Measurements from ENCODE around the gene WDR33. TPM values are rescaled to one million over a fixed set of nuclear protein-coding genes. Genes with fewer than 3 reads are reported as not detected.

Gene WDR33
- total and polyA plus RNA-seq, 5 donors from 2014 or later: 31.5 to 71.4 (median 36.3) TPM

- no peaks in the 10 kb centered on the region for H3K9me3 ChIP-seq (ENCODE audit: control insufficient read depth in 2 of 2, low read length in 2 of 2)
- H3K36me3 Mint-ChIP-seq: peaks cover 60% of the 10 kb centered on the region
- DNase-seq (no peak), ATAC-seq (ENCODE audit: low read depth in 2 of 2) (no peak)
- H3K27me3 ChIP-seq (ENCODE audit: control insufficient read depth, insufficient read depth, low read length): no peaks in the 10 kb centered on the region
- H3K4me1 Mint-ChIP-seq: peaks cover 2 to 6% (median 6%) of the 10 kb centered on the region in 4 donors
- H3K4me3 ChIP-seq (ENCODE audit: low read depth, low read length): no peak overlapping the region
- H3K27ac Mint-ChIP-seq: no peak overlapping the region
- H3K36me3 ChIP-seq (ENCODE audit: control insufficient read depth, insufficient read depth, low read length): peaks cover 58% of the 10 kb centered on the region
- no peak overlapping the region for H3K27ac ChIP-seq (ENCODE audit: insufficient read depth, low read length, poor library complexity, severe bottlenecking)
- H3K4me1 ChIP-seq (ENCODE audit: control insufficient read depth, insufficient read depth, low read length, poor library complexity, severe bottlenecking): no peaks in the 10 kb centered on the region
- H3K9me3 Mint-ChIP-seq: no peaks in the 10 kb centered on the region
- H3K4me3 Mint-ChIP-seq: no peak overlapping the region
- H3K27me3 Mint-ChIP-seq: no peaks in the 10 kb centered on the region
Measured at GRCh38 chr2:127722807-127723206, 88.2 kb downstream of the WDR33 start.

- H3K27me3 Mint-ChIP-seq: no peaks in the 10 kb centered on the region
- H3K36me3 ChIP-seq (ENCODE audit: control insufficient read depth, insufficient read depth, low read length): peaks cover 59% of the 10 kb centered on the region
- no peak for DNase-seq
- no peaks in the 10 kb centered on the region for H3K4me1 ChIP-seq (ENCODE audit: control insufficient read depth, insufficient read depth, low read length, poor library complexity, severe bottlenecking)
- no peak overlapping the region for H3K27ac ChIP-seq (ENCODE audit: insufficient read depth, low read length, poor library complexity, severe bottlenecking)
- peaks cover 58% of the 10 kb centered on the region for H3K36me3 Mint-ChIP-seq
- no peak for ATAC-seq (ENCODE audit: low read depth in 2 of 2)
- H3K4me3 ChIP-seq (ENCODE audit: low read depth, low read length): no peak overlapping the region
- no peaks in the 10 kb centered on the region for H3K9me3 Mint-ChIP-seq
- no peaks in the 10 kb centered on the region for H3K9me3 ChIP-seq (ENCODE audit: control insufficient read depth in 2 of 2, low read length in 2 of 2)
- H3K4me1 Mint-ChIP-seq: peaks cover 2 to 6% (median 6%) of the 10 kb centered on the region in 4 donors
- H3K27ac Mint-ChIP-seq: peak overlapping the region in 1 of 3 donors; percentile 7
- H3K27me3 ChIP-seq (ENCODE audit: control insufficient read depth, insufficient read depth, low read length): no peaks in the 10 kb centered on the region
- H3K4me3 Mint-ChIP-seq: no peak overlapping the region
Measured at GRCh38 chr2:127721978-127722355, 89.0 kb downstream of the WDR33 start.

GRCh38 chr2:127721311-127721977 is 89.5 kb downstream of the WDR33 start:
- DNase-seq (no peak), ATAC-seq (ENCODE audit: low read depth in 2 of 2) (no peak)
- no peak overlapping the region for H3K4me3 Mint-ChIP-seq
- no peaks in the 10 kb centered on the region for H3K27me3 Mint-ChIP-seq
- Histone ChIP-seq H3K27ac (ENCODE audit: insufficient read depth, low read length, poor library complexity, severe bottlenecking) (no peak overlapping the region), H3K4me1 (ENCODE audit: control insufficient read depth, insufficient read depth, low read length, poor library complexity, severe bottlenecking) (no peaks in the 10 kb centered on the region), H3K4me3 (ENCODE audit: low read depth, low read length) (no peak overlapping the region), H3K36me3 (ENCODE audit: control insufficient read depth, insufficient read depth, low read length) (peaks cover 64% of the 10 kb centered on the region), H3K9me3 (ENCODE audit: control insufficient read depth in 2 of 2, low read length in 2 of 2) (no peaks in the 10 kb centered on the region), H3K27me3 (ENCODE audit: control insufficient read depth, insufficient read depth, low read length) (no peaks in the 10 kb centered on the region)
- H3K4me1 Mint-ChIP-seq: peaks cover 2 to 6% (median 5%) of the 10 kb centered on the region in 4 donors
- H3K9me3 Mint-ChIP-seq: no peaks in the 10 kb centered on the region
- peak overlapping the region in 1 of 3 donors; percentile 7 for H3K27ac Mint-ChIP-seq
- H3K36me3 Mint-ChIP-seq: peaks cover 59% of the 10 kb centered on the region

GRCh38 chr2:127719301-127720218 is 91.4 kb downstream of the WDR33 start:
- Mint-ChIP-seq H3K27ac (no peak overlapping the region), H3K4me1 (peaks cover 0 to 6% (median 4%) of the 10 kb centered on the region in 4 donors), H3K4me3 (no peak overlapping the region), H3K9me3 (no peaks in the 10 kb centered on the region), H3K27me3 (no peaks in the 10 kb centered on the region), H3K36me3 (peaks cover 53% of the 10 kb centered on the region)
- peaks cover 68% of the 10 kb centered on the region for H3K36me3 ChIP-seq (ENCODE audit: control insufficient read depth, insufficient read depth, low read length)
- H3K27ac ChIP-seq (ENCODE audit: insufficient read depth, low read length, poor library complexity, severe bottlenecking): no peak overlapping the region
- DNase-seq: no peak
- no peaks in the 10 kb centered on the region for H3K9me3 ChIP-seq (ENCODE audit: control insufficient read depth in 2 of 2, low read length in 2 of 2)
- no peaks in the 10 kb centered on the region for H3K27me3 ChIP-seq (ENCODE audit: control insufficient read depth, insufficient read depth, low read length)
- no peak overlapping the region for H3K4me3 ChIP-seq (ENCODE audit: low read depth, low read length)
- no peaks in the 10 kb centered on the region for H3K4me1 ChIP-seq (ENCODE audit: control insufficient read depth, insufficient read depth, low read length, poor library complexity, severe bottlenecking)
- ATAC-seq (ENCODE audit: low read depth in 2 of 2): no peak

GRCh38 chr2:127718271-127718670 is 92.7 kb downstream of the WDR33 start:
- DNase-seq (no peak), ATAC-seq (ENCODE audit: low read depth in 2 of 2) (no peak)
- Mint-ChIP-seq H3K27me3 (no peaks in the 10 kb centered on the region), H3K4me1 (peaks cover 0 to 6% (median 4%) of the 10 kb centered on the region in 4 donors), H3K27ac (peak overlapping the region in 1 of 3 donors; percentile 21), H3K4me3 (no peak overlapping the region), H3K36me3 (peaks cover 48% of the 10 kb centered on the region), H3K9me3 (no peaks in the 10 kb centered on the region)
- no peak overlapping the region for H3K27ac ChIP-seq (ENCODE audit: insufficient read depth, low read length, poor library complexity, severe bottlenecking)
- peaks cover 67% of the 10 kb centered on the region for H3K36me3 ChIP-seq (ENCODE audit: control insufficient read depth, insufficient read depth, low read length)
- H3K4me3 ChIP-seq (ENCODE audit: low read depth, low read length): no peak overlapping the region
- no peaks in the 10 kb centered on the region for H3K9me3 ChIP-seq (ENCODE audit: control insufficient read depth in 2 of 2, low read length in 2 of 2)
- no peaks in the 10 kb centered on the region for H3K4me1 ChIP-seq (ENCODE audit: control insufficient read depth, insufficient read depth, low read length, poor library complexity, severe bottlenecking)
- H3K27me3 ChIP-seq (ENCODE audit: control insufficient read depth, insufficient read depth, low read length): no peaks in the 10 kb centered on the region

- Histone ChIP-seq H3K27ac (ENCODE audit: insufficient read depth, low read length, poor library complexity, severe bottlenecking) (no peak overlapping the region), H3K4me3 (ENCODE audit: low read depth, low read length) (no peak overlapping the region), H3K9me3 (ENCODE audit: control insufficient read depth in 2 of 2, low read length in 2 of 2) (no peaks in the 10 kb centered on the region), H3K4me1 (ENCODE audit: control insufficient read depth, insufficient read depth, low read length, poor library complexity, severe bottlenecking) (no peaks in the 10 kb centered on the region), H3K36me3 (ENCODE audit: control insufficient read depth, insufficient read depth, low read length) (peaks cover 46% of the 10 kb centered on the region), H3K27me3 (ENCODE audit: control insufficient read depth, insufficient read depth, low read length) (no peaks in the 10 kb centered on the region)
- Mint-ChIP-seq H3K27me3 (no peaks in the 10 kb centered on the region), H3K9me3 (no peaks in the 10 kb centered on the region), H3K4me3 (no peak overlapping the region), H3K4me1 (peaks cover 0 to 6% (median 4%) of the 10 kb centered on the region in 4 donors), H3K27ac (peak overlapping the region in 2 of 3 donors; percentile 27 to 31), H3K36me3 (peaks cover 33% of the 10 kb centered on the region)
- no peak for ATAC-seq (ENCODE audit: low read depth in 2 of 2)
- no peak for DNase-seq
Measured at GRCh38 chr2:127715778-127716449, 95.1 kb downstream of the WDR33 start.

GRCh38 chr2:127713562-127713961 is 97.4 kb downstream of the WDR33 start:
- Histone ChIP-seq H3K4me1 (ENCODE audit: control insufficient read depth, insufficient read depth, low read length, poor library complexity, severe bottlenecking) (no peaks in the 10 kb centered on the region), H3K36me3 (ENCODE audit: control insufficient read depth, insufficient read depth, low read length) (peaks cover 42% of the 10 kb centered on the region), H3K9me3 (ENCODE audit: control insufficient read depth in 2 of 2, low read length in 2 of 2) (no peaks in the 10 kb centered on the region), H3K4me3 (ENCODE audit: low read depth, low read length) (no peak overlapping the region), H3K27me3 (ENCODE audit: control insufficient read depth, insufficient read depth, low read length) (no peaks in the 10 kb centered on the region), H3K27ac (ENCODE audit: insufficient read depth, low read length, poor library complexity, severe bottlenecking) (no peak overlapping the region)
- no peaks in the 10 kb centered on the region for H3K27me3 Mint-ChIP-seq
- DNase-seq: no peak
- no peak overlapping the region for H3K27ac Mint-ChIP-seq
- peaks cover 0 to 8% (median 4%) of the 10 kb centered on the region in 4 donors for H3K4me1 Mint-ChIP-seq
- no peak for ATAC-seq (ENCODE audit: low read depth in 2 of 2)
- peaks cover 35% of the 10 kb centered on the region for H3K36me3 Mint-ChIP-seq
- no peaks in the 10 kb centered on the region for H3K9me3 Mint-ChIP-seq
- H3K4me3 Mint-ChIP-seq: peak overlapping the region in 1 of 4 donors; percentile 15
